MM.1S (cell line): ENCODE data around the gene RFTN1.

Experiments used
- EZH2 ChIP-seq: fragments of 300-600 bp; sonication (generic); optimal IDR thresholded peaks from 2 replicates; pipeline ENCODE3; 2017; ENCODE audit warnings: low read depth, mild to moderate bottlenecking, antibody characterized with exemption, low read length, mixed read lengths
- EZH2phosphoT487 ChIP-seq: fragments of 300-600 bp; sonication (generic); IDR thresholded peaks from 2 replicates; pipeline ENCODE4 v1.6.1; 2018; ENCODE audit warnings: antibody characterized with exemption, low read length
- TF ChIP-seq, protein P1 (sequence below): fragments of 300-600 bp; sonication (generic); IDR thresholded peaks from 2 replicates; pipeline ENCODE4 v1.5.1; 2016; ENCODE audit warnings: antibody characterized with exemption, low read length, mixed read lengths

DNA sequence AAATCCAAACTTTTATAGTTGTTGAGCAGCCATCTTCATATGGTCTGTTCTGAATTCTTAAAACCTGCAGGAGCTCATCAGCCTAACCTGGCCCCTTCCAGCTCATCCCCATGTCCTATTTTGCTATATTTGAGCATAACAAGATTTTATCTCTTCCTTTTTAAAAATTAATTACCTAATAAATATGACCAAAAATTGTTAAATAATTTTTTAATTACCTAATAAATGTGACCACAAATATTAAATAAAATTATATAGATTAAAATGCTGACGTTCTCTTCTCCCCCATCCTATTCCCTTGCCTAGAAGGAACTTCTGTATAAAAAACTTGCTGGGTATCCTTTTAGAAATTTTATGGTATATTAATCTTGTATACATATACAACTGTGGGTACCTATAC, 204.8 kb downstream of the RFTN1 start:
- TF ChIP-seq EZH2 (no peak), EZH2phosphoT487 (no peak)
- TF ChIP-seq, protein P1, sequence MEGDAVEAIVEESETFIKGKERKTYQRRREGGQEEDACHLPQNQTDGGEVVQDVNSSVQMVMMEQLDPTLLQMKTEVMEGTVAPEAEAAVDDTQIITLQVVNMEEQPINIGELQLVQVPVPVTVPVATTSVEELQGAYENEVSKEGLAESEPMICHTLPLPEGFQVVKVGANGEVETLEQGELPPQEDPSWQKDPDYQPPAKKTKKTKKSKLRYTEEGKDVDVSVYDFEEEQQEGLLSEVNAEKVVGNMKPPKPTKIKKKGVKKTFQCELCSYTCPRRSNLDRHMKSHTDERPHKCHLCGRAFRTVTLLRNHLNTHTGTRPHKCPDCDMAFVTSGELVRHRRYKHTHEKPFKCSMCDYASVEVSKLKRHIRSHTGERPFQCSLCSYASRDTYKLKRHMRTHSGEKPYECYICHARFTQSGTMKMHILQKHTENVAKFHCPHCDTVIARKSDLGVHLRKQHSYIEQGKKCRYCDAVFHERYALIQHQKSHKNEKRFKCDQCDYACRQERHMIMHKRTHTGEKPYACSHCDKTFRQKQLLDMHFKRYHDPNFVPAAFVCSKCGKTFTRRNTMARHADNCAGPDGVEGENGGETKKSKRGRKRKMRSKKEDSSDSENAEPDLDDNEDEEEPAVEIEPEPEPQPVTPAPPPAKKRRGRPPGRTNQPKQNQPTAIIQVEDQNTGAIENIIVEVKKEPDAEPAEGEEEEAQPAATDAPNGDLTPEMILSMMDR: no peak
